Liver (tissue), 9 donors: ENCODE data around the gene PRSS23. TPM values are rescaled to one million over a fixed set of nuclear protein-coding genes. Genes with fewer than 3 reads are reported as not detected.

Source experiments
- DNase-seq: peaks from one replicate; pipeline ENCODE4 v3.0.0-alpha.2; 2017; ENCODE audit warnings: low spot score
- H3K27ac ChIP-seq, 2 donors: one replicate each; pipeline ENCODE4 v1.7.0; 2013; ENCODE audit warnings: inconsistent platforms in 2 of 2, low read length in 2 of 2, control low read depth in 1 of 2, low read depth in 1 of 2, mild to moderate bottlenecking in 1 of 2
- H3K27me3 ChIP-seq, 4 donors: one replicate each; pipeline versions ENCODE4 v1.6.1 to v1.7.0; 2013; ENCODE audit warnings: low read length in 3 of 4, inconsistent platforms in 1 of 4, mild to moderate bottlenecking in 1 of 4, moderate library complexity in 1 of 4; ENCODE audit not compliant: control insufficient read depth in 4 of 4, insufficient read depth in 4 of 4
- H3K36me3 ChIP-seq, 4 donors: one replicate each; pipeline versions ENCODE4 v1.6.1 to v1.7.0; 2013; ENCODE audit warnings: low read length in 3 of 4, mild to moderate bottlenecking in 3 of 4, low read depth in 1 of 4, moderate library complexity in 1 of 4; ENCODE audit not compliant: control insufficient read depth in 4 of 4, insufficient read depth in 3 of 4
- H3K4me1 ChIP-seq, 4 donors: one replicate each; pipeline versions ENCODE4 v1.6.1 to v1.7.0; 2013; ENCODE audit warnings: low read length in 3 of 4, mild to moderate bottlenecking in 3 of 4, moderate library complexity in 1 of 4; ENCODE audit not compliant: control insufficient read depth in 4 of 4, insufficient read depth in 4 of 4
- H3K4me3 ChIP-seq, 3 donors: one replicate each; pipeline versions ENCODE4 v1.6.1 to v1.7.0; 2013; ENCODE audit warnings: low read length in 3 of 3, control low read depth in 1 of 3, low read depth in 1 of 3, mild to moderate bottlenecking in 1 of 3
- H3K9ac ChIP-seq, 2 donors: one replicate each; pipeline ENCODE4 v1.7.0; 2013; ENCODE audit warnings: low read length in 2 of 2, mild to moderate bottlenecking in 2 of 2, moderate library complexity in 2 of 2, control low read depth in 1 of 2, low read depth in 1 of 2
- H3K9me3 ChIP-seq, 4 donors: one replicate each; pipeline versions ENCODE4 v1.6.1 to v1.7.0; 2013; ENCODE audit warnings: low read length in 3 of 4; ENCODE audit not compliant: control insufficient read depth in 4 of 4
- ATF3 ChIP-seq: IDR thresholded peaks from 2 replicates; pipeline ENCODE4 v1.6.1; 2016; ENCODE audit warnings: antibody characterized with exemption
- EGR1 ChIP-seq, 2 donors: IDR thresholded peaks; 2 replicates each; pipeline ENCODE4 v1.6.1; 2016 to 2018; ENCODE audit warnings: antibody characterized with exemption in 2 of 2, low read depth in 2 of 2
- FOXA1 ChIP-seq: IDR thresholded peaks from 2 replicates; pipeline ENCODE4 v1.6.1; 2016; ENCODE audit warnings: antibody characterized with exemption
- FOXA2 ChIP-seq: IDR thresholded peaks from 2 replicates; pipeline ENCODE4 v1.6.1; 2016; ENCODE audit warnings: antibody characterized with exemption
- GABPA ChIP-seq, 2 donors: IDR thresholded peaks in 1 of 2; conservative IDR thresholded peaks in 1 of 2; 2 replicates each; pipeline ENCODE4 v1.6.1; 2016; ENCODE audit warnings: antibody characterized with exemption in 2 of 2, mild to moderate bottlenecking in 1 of 2, moderate library complexity in 1 of 2
- HNF4A ChIP-seq, 2 donors: conservative IDR thresholded peaks; 2 replicates each; pipeline ENCODE4 v1.6.1; 2016; ENCODE audit warnings: antibody characterized with exemption in 2 of 2, mild to moderate bottlenecking in 2 of 2
- HNF4G ChIP-seq: IDR thresholded peaks from 2 replicates; pipeline ENCODE4 v1.6.1; 2016; ENCODE audit warnings: antibody characterized with exemption
- JUND ChIP-seq, 2 donors: IDR thresholded peaks; 2 replicates each; pipeline ENCODE4 v1.6.1; 2016; ENCODE audit warnings: antibody characterized with exemption in 2 of 2
- NR2F2 ChIP-seq: IDR thresholded peaks from 2 replicates; pipeline ENCODE4 v1.6.1; 2016; ENCODE audit warnings: antibody characterized with exemption
- RAD21 ChIP-seq, 2 donors: IDR thresholded peaks; 2 replicates each; pipeline ENCODE4 v1.6.1; 2016; ENCODE audit warnings: antibody characterized with exemption in 2 of 2, mild to moderate bottlenecking in 2 of 2
- RXRA ChIP-seq, 2 donors: IDR thresholded peaks; 2 replicates each; pipeline ENCODE4 v1.6.1; 2017 to 2018; ENCODE audit warnings: antibody characterized with exemption in 2 of 2, mild to moderate bottlenecking in 1 of 2
- SP1 ChIP-seq: IDR thresholded peaks from 2 replicates; pipeline ENCODE4 v1.6.1; 2018; ENCODE audit warnings: antibody characterized with exemption, mild to moderate bottlenecking
- TAF1 ChIP-seq: conservative IDR thresholded peaks from 2 replicates; pipeline ENCODE4 v1.6.1; 2016; ENCODE audit warnings: antibody characterized with exemption, mild to moderate bottlenecking
- YY1 ChIP-seq: IDR thresholded peaks from 2 replicates; pipeline ENCODE4 v1.6.1; 2016; ENCODE audit warnings: antibody characterized with exemption, mild to moderate bottlenecking
- polyA plus RNA-seq, 2 donors: library from polyadenylated mRNA; stranded (reverse) in 1 of 2; unstranded in 1 of 2; fragments of 200-250 nt in 1 of 2; fragments of >200 nt in 1 of 2; fragmentation: Nextera tagmentation in 1 of 2; extraction: Ambion mirVana in 1 of 2; gene quantifications; one replicate each; pipeline versions ENCODE4 v1.2.1 to v1.2.3, GENCODE V29; 2013 to 2015
- total RNA-seq, 2 donors: library from RNA; depleted of rRNA; stranded (reverse); fragments of >200 nt; gene quantifications; one replicate each; pipeline ENCODE4 v1.2.3, GENCODE V29; 2014
- TF ChIP-seq, protein P1 (sequence below): IDR thresholded peaks from 2 replicates; pipeline ENCODE4 v1.6.1; 2016; ENCODE audit warnings: antibody characterized with exemption
- TF ChIP-seq, protein P2 (sequence below): IDR thresholded peaks from 2 replicates; pipeline ENCODE4 v1.6.1; 2016; ENCODE audit warnings: antibody characterized with exemption, mild to moderate bottlenecking
- TF ChIP-seq, protein P3 (sequence below): IDR thresholded peaks from 2 replicates; pipeline ENCODE4 v1.6.1; 2016; ENCODE audit warnings: antibody characterized with exemption
- TF ChIP-seq, protein P4 (sequence below): fragments of 150-350 bp; IDR thresholded peaks from 2 replicates; pipeline ENCODE4 v1.5.1; 2017; ENCODE audit warnings: improper control_type of control experiment, low read depth, low read length; ENCODE audit not compliant: missing input control
- donor health status: healthy.
- donor health status: healthy.
- donor health status: healthy.
- donor health status: healthy.
- donor health status: healthy.

PRSS23 gene
- total and polyA plus RNA-seq, 4 donors: 2.3 to 11.0 (median 7.8) TPM

GRCh38 chr11:86809561-86809960 is 9.2 kb downstream of the PRSS23 start:
- H3K36me3 ChIP-seq: no peaks in the 10 kb centered on the region
- no peak overlapping the region for H3K27ac ChIP-seq
- no peak for TF ChIP-seq HNF4A (conservative IDR thresholded peaks at IDR 0.05)
- TF ChIP-seq, protein P1, sequence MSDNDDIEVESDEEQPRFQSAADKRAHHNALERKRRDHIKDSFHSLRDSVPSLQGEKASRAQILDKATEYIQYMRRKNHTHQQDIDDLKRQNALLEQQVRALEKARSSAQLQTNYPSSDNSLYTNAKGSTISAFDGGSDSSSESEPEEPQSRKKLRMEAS: no peak
- TF ChIP-seq HNF4G: no peak
- TF ChIP-seq, protein P2, sequence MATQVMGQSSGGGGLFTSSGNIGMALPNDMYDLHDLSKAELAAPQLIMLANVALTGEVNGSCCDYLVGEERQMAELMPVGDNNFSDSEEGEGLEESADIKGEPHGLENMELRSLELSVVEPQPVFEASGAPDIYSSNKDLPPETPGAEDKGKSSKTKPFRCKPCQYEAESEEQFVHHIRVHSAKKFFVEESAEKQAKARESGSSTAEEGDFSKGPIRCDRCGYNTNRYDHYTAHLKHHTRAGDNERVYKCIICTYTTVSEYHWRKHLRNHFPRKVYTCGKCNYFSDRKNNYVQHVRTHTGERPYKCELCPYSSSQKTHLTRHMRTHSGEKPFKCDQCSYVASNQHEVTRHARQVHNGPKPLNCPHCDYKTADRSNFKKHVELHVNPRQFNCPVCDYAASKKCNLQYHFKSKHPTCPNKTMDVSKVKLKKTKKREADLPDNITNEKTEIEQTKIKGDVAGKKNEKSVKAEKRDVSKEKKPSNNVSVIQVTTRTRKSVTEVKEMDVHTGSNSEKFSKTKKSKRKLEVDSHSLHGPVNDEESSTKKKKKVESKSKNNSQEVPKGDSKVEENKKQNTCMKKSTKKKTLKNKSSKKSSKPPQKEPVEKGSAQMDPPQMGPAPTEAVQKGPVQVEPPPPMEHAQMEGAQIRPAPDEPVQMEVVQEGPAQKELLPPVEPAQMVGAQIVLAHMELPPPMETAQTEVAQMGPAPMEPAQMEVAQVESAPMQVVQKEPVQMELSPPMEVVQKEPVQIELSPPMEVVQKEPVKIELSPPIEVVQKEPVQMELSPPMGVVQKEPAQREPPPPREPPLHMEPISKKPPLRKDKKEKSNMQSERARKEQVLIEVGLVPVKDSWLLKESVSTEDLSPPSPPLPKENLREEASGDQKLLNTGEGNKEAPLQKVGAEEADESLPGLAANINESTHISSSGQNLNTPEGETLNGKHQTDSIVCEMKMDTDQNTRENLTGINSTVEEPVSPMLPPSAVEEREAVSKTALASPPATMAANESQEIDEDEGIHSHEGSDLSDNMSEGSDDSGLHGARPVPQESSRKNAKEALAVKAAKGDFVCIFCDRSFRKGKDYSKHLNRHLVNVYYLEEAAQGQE: no peak
- TF ChIP-seq, protein P3, sequence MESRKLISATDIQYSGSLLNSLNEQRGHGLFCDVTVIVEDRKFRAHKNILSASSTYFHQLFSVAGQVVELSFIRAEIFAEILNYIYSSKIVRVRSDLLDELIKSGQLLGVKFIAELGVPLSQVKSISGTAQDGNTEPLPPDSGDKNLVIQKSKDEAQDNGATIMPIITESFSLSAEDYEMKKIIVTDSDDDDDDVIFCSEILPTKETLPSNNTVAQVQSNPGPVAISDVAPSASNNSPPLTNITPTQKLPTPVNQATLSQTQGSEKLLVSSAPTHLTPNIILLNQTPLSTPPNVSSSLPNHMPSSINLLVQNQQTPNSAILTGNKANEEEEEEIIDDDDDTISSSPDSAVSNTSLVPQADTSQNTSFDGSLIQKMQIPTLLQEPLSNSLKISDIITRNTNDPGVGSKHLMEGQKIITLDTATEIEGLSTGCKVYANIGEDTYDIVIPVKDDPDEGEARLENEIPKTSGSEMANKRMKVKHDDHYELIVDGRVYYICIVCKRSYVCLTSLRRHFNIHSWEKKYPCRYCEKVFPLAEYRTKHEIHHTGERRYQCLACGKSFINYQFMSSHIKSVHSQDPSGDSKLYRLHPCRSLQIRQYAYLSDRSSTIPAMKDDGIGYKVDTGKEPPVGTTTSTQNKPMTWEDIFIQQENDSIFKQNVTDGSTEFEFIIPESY: no peak
- no peak for TF ChIP-seq GABPA (IDR thresholded peaks at IDR 0.05 in 1 of 2, conservative IDR thresholded peaks at IDR 0.05 in 1 of 2)
- no peak for TF ChIP-seq SP1
- TF ChIP-seq, protein P4, sequence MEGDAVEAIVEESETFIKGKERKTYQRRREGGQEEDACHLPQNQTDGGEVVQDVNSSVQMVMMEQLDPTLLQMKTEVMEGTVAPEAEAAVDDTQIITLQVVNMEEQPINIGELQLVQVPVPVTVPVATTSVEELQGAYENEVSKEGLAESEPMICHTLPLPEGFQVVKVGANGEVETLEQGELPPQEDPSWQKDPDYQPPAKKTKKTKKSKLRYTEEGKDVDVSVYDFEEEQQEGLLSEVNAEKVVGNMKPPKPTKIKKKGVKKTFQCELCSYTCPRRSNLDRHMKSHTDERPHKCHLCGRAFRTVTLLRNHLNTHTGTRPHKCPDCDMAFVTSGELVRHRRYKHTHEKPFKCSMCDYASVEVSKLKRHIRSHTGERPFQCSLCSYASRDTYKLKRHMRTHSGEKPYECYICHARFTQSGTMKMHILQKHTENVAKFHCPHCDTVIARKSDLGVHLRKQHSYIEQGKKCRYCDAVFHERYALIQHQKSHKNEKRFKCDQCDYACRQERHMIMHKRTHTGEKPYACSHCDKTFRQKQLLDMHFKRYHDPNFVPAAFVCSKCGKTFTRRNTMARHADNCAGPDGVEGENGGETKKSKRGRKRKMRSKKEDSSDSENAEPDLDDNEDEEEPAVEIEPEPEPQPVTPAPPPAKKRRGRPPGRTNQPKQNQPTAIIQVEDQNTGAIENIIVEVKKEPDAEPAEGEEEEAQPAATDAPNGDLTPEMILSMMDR: no peak
- TF ChIP-seq RXRA (IDR thresholded peaks at IDR 0.05): no peak
- no peak for TF ChIP-seq RAD21 (IDR thresholded peaks at IDR 0.05)
- no peak for TF ChIP-seq FOXA2
- TF ChIP-seq FOXA1: no peak
- TF ChIP-seq YY1: no peak
- TF ChIP-seq NR2F2: no peak
- TF ChIP-seq TAF1: no peak
- no peak for TF ChIP-seq EGR1 (IDR thresholded peaks at IDR 0.05; ENCODE audit: low read depth in 2 of 2)
- no peak for TF ChIP-seq ATF3
- TF ChIP-seq JUND (IDR thresholded peaks at IDR 0.05): no peak
- H3K4me3 ChIP-seq: no peak overlapping the region
- H3K27me3 ChIP-seq: peaks cover 0 to 5% (median 0%) of the 10 kb centered on the region in 4 donors
- no peaks in the 10 kb centered on the region for H3K4me1 ChIP-seq
- DNase-seq: no peak
- H3K9ac ChIP-seq: no peak overlapping the region
- no peaks in the 10 kb centered on the region for H3K9me3 ChIP-seq
